BLaER1 (cell line): ENCODE data around the gene KDM3A.

Experiments used
- H3K27ac ChIP-seq: shearing (Covaris generic); formaldehyde crosslinking; 2 replicates; pipeline ENCODE4 v1.8.1; 2022
- H3K27me3 ChIP-seq: shearing (Covaris generic); formaldehyde crosslinking; 2 replicates; pipeline ENCODE4 v1.8.1; 2022
- H3K36me3 ChIP-seq: shearing (Covaris generic); formaldehyde crosslinking; 2 replicates; pipeline ENCODE4 v1.8.1; 2022
- H3K4me1 ChIP-seq: shearing (Covaris generic); formaldehyde crosslinking; 2 replicates; pipeline ENCODE4 v1.8.1; 2022
- H3K4me2 ChIP-seq: shearing (Covaris generic); formaldehyde crosslinking; 2 replicates; pipeline ENCODE4 v1.8.1; 2022
- H3K4me3 ChIP-seq: shearing (Covaris generic); formaldehyde crosslinking; 2 replicates; pipeline ENCODE4 v1.8.1; 2022
- H3K9ac ChIP-seq: shearing (Covaris generic); formaldehyde crosslinking; 2 replicates; pipeline ENCODE4 v1.8.1; 2022
- H3K9me3 ChIP-seq: shearing (Covaris generic); formaldehyde crosslinking; 2 replicates; pipeline ENCODE4 v1.8.1; 2022
- H4K20me1 ChIP-seq: shearing (Covaris generic); formaldehyde crosslinking; 2 replicates; pipeline ENCODE4 v1.8.1; 2022
- Cebpa-rat ChIP-seq: shearing (Covaris generic); IDR thresholded peaks from 2 replicates; pipeline ENCODE4 v1.8.1; 2022

The KDM3A gene

DNA sequence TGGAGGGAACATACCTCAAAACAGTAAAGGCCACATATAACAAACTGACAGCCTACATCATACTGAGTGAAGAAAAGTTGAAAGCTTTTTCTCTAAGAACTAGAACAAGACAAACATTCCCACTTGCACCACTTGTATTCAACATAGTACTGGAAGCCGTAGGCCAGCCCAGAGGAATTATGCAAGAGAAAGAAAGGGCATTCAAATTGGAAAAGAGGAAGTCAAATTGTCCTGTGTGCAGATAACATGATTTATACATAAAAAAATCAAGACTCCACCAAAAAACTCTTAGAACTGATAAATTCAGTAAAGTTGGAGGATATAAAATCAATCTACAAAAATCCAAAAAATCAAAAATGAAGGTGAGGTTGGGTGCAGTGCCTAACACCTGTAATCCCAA, 8.0 kb upstream of the KDM3A start:
- Histone ChIP-seq H3K4me2 (no peak overlapping the region), H3K36me3 (no peaks in the 10 kb centered on the region), H3K9ac (no peak overlapping the region), H3K9me3 (peaks cover 27% of the 10 kb centered on the region), H3K4me1 (no peaks in the 10 kb centered on the region), H3K4me3 (no peak overlapping the region), H3K27me3 (no peaks in the 10 kb centered on the region), H4K20me1 (no peaks in the 10 kb centered on the region), H3K27ac (no peak overlapping the region)
- TF ChIP-seq Cebpa-rat = no peak

DNA sequence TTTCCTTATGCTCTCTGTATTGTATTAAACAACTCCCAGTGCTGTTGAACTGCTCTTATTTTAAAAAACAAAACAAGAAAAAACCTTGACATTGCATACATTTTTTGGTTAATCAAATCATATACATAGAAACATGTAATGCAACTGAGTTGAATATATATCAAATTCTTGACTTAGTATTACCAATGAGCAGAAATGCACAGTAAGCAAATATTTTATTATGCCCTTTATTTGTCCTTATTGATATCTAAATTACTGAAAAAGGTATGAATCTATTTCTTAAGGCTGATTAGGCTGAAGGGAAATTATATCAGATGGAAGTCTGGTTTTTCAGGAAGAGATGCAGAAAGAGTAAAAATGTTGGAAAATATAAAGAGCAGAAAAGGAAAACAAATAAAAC, 6.9 kb upstream of the KDM3A start:
- Histone ChIP-seq H3K4me3 (no peak overlapping the region), H3K36me3 (no peaks in the 10 kb centered on the region), H3K9me3 (peaks cover 30% of the 10 kb centered on the region), H3K27me3 (no peaks in the 10 kb centered on the region), H3K4me2 (no peak overlapping the region), H3K9ac (no peak overlapping the region), H3K27ac (no peak overlapping the region), H4K20me1 (no peaks in the 10 kb centered on the region), H3K4me1 (no peaks in the 10 kb centered on the region)
- TF ChIP-seq Cebpa-rat = no peak

DNA sequence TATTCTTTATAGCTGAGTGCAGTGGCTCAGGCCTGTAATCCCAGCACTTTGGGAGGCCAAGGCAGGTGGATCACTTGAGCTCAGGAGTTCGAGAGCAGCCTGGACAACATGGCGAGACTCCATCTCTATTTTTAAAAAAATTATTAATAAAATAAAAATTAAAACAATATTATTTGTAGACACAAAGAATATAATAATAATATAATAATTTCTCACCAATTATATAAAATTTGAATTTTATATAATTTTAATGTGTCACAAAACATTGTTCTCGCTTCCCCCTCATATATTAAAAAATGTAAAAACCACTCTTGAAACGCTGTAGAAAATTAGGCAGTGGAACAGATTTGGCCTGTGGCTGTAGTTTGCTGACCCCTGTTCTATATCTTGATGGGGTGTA, 5.6 kb upstream of the KDM3A start:
- no peaks in the 10 kb centered on the region for H3K36me3 ChIP-seq
- no peak overlapping the region for H3K4me2 ChIP-seq
- H3K9ac ChIP-seq = no peak overlapping the region
- H3K4me3 ChIP-seq = no peak overlapping the region
- H4K20me1 ChIP-seq = no peaks in the 10 kb centered on the region
- H3K9me3 ChIP-seq = peaks cover 32% of the 10 kb centered on the region
- TF ChIP-seq Cebpa-rat = no peak
- H3K4me1 ChIP-seq = no peaks in the 10 kb centered on the region
- H3K27ac ChIP-seq = no peak overlapping the region
- no peaks in the 10 kb centered on the region for H3K27me3 ChIP-seq

DNA sequence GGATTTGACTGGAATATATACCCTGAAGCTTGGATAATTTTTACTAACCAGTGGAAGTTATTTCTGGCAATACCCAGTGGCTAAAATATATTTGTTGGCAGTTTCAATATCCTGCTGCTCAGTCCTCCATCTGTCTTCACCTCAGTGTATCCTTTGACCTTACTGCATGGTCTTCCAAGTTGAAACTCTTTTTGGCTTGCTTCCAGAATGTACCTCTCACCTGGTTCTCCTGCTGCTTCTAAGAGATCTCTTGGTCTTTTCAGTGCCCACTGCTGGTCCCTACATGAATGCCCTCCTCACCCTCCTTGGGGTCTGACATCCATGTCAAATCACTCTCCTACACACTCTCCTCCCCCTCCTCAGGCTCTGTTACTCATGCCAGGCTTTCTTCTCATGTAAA, 4.8 kb upstream of the KDM3A start:
- peaks cover 32% of the 10 kb centered on the region for H3K9me3 ChIP-seq
- H3K27ac ChIP-seq = no peak overlapping the region
- TF ChIP-seq Cebpa-rat = no peak
- no peaks in the 10 kb centered on the region for H3K27me3 ChIP-seq
- no peak overlapping the region for H3K4me3 ChIP-seq
- no peak overlapping the region for H3K4me2 ChIP-seq
- no peaks in the 10 kb centered on the region for H3K4me1 ChIP-seq
- H4K20me1 ChIP-seq = no peaks in the 10 kb centered on the region
- no peaks in the 10 kb centered on the region for H3K36me3 ChIP-seq
- H3K9ac ChIP-seq = no peak overlapping the region

DNA sequence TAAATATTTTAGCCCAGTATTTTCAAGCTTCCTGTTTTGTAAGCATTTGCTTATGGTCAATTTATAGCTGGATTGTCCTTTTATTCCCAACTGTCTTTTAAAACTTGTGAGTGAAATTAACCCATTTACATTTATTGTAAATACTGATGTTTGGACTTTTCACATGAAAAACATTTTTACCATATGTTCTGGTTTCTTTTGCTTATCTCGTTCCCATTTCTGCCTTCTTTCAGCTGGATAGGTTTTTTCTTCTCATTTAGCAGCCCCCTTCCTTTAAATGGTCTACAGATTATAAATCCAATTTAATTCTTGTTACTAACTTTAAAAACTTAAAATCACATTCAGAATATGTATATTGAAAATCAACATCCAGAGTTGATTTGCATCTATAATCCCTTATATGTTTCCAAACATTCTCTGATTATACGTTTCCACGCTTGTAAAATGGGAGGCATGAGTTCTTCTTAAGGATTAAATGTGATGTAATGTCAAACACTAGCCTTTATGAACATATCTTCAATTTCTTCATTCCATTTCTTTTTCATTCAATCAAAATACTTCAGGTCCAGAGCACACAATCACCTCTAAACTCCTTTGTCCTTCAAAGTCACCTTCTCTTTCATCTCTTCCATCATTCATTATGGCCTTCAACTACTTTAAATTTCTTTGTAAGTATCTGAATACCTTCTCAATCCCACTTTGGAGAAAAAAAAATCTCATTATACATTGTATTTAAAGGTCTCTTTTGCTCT, 1.1 kb upstream of the KDM3A start:
- H3K4me2 ChIP-seq = peak overlapping the region; percentile 63; the same call in 1 of the 2 replicates
- H3K27ac ChIP-seq = peak overlapping the region; percentile 98
- peaks cover 29% of the 10 kb centered on the region for H4K20me1 ChIP-seq
- TF ChIP-seq Cebpa-rat = no peak
- peaks cover 32% of the 10 kb centered on the region for H3K9me3 ChIP-seq
- peak overlapping the region; percentile 84 for H3K4me3 ChIP-seq
- peaks cover 17% of the 10 kb centered on the region for H3K36me3 ChIP-seq
- peaks cover 17% of the 10 kb centered on the region for H3K4me1 ChIP-seq
- no peak overlapping the region for H3K9ac ChIP-seq
- H3K27me3 ChIP-seq = no peaks in the 10 kb centered on the region

DNA sequence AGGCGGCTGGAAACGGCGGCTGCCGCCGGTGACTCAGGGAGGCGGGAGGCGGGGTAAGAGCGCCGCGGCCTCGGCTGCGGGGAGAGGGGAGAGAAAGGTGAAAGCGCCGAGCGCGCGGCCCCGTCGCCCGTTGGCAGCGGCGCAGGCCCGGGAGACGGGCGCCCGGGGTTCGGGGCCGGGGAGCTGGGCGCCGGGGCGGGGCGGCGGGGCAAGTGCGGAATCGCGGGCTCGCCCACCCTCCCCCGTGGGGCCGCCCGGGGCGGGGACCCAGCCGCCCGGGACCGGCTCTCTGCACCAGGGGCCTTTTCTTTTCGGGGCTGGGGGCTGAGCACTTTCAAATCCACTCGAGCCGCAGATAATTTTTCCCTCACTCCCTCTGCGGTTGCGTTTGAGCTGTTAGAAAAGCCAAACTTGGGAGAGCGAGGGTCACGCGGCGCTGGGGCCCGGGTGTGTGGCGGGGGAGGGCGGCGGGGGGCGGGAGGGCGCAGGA, 266 bp downstream of the KDM3A start:
- peaks cover 30% of the 10 kb centered on the region for H3K36me3 ChIP-seq
- H3K9me3 ChIP-seq = peaks cover 29% of the 10 kb centered on the region
- TF ChIP-seq Cebpa-rat = no peak
- H3K9ac ChIP-seq = peak overlapping the region; percentile 85
- peaks cover 17% of the 10 kb centered on the region for H3K4me1 ChIP-seq
- peak overlapping the region; percentile 98 for H3K27ac ChIP-seq
- H4K20me1 ChIP-seq = peaks cover 43% of the 10 kb centered on the region
- peak overlapping the region; percentile 84 for H3K4me3 ChIP-seq
- H3K27me3 ChIP-seq = no peaks in the 10 kb centered on the region
- H3K4me2 ChIP-seq = peak overlapping the region; percentile 52; the same call in 1 of the 2 replicates

DNA sequence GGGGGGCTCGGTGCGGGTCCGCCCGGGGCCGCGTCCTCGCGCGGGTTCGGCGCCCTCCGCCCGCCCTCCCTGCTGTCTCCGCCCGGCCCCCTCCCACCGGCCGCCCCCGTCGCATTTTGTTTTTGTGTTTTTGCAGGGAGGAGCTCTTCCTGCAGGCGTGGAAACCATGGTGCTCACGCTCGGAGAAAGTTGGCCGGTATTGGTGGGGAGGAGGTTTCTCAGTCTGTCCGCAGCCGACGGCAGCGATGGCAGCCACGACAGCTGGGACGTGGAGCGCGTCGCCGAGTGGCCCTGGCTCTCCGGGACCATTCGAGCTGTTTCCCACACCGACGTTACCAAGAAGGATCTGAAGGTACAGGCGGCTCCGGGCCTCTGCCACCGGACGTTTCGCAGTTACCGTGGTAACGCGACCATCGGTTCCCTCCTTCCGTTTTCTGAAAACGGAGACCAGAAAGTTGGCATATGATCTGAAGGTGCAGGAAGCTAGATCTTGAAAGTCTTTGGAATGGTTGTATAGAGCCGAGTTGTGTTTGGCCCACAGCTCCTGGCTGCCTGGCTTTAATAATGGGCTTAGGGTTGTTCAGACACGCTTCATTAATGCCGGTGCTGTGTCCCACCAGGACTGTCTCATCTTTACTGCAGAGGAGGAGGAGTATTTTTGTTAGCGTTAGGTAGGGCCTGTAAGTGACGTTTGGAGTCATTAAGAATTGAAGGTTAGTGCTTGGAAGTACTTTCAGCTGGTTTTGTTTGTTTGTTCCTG, 891 bp downstream of the KDM3A start:
- Histone ChIP-seq H3K4me2 (peak overlapping the region; percentile 85), H3K36me3 (peaks cover 36% of the 10 kb centered on the region), H3K9me3 (peaks cover 23% of the 10 kb centered on the region), H3K4me1 (peaks cover 17% of the 10 kb centered on the region), H3K9ac (peak overlapping the region; percentile 85), H4K20me1 (peaks cover 49% of the 10 kb centered on the region), H3K27ac (peak overlapping the region; percentile 72), H3K27me3 (no peaks in the 10 kb centered on the region), H3K4me3 (peak overlapping the region; percentile 84)
- no peak for TF ChIP-seq Cebpa-rat

DNA sequence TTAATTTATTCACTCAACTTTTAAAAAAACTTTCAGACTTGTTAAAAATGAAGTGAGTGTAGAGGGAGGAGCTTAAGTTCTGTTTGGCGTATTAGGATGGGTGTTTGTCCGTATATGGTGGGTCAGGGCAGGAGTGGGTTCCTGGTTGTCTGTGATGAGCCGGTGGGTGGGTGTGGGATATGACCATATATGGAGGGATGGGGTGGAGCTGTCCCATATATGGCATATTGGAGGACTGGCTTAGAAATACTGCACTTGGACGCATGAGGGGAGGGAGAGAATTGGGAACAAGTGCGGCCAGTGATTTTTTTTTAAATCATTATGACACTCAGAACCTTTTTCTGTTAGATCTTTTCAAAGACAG, 1.5 kb downstream of the KDM3A start:
- peaks cover 42% of the 10 kb centered on the region for H3K36me3 ChIP-seq
- H3K4me1 ChIP-seq = peaks cover 17% of the 10 kb centered on the region
- peak overlapping the region; percentile 72; the same call in 1 of the 2 replicates for H3K27ac ChIP-seq
- H3K4me2 ChIP-seq = peak overlapping the region; percentile 85
- TF ChIP-seq Cebpa-rat = no peak
- peak overlapping the region; percentile 84 for H3K4me3 ChIP-seq
- peaks cover 55% of the 10 kb centered on the region for H4K20me1 ChIP-seq
- peak overlapping the region; percentile 85 for H3K9ac ChIP-seq
- H3K9me3 ChIP-seq = peaks cover 20% of the 10 kb centered on the region
- H3K27me3 ChIP-seq = no peaks in the 10 kb centered on the region

DNA sequence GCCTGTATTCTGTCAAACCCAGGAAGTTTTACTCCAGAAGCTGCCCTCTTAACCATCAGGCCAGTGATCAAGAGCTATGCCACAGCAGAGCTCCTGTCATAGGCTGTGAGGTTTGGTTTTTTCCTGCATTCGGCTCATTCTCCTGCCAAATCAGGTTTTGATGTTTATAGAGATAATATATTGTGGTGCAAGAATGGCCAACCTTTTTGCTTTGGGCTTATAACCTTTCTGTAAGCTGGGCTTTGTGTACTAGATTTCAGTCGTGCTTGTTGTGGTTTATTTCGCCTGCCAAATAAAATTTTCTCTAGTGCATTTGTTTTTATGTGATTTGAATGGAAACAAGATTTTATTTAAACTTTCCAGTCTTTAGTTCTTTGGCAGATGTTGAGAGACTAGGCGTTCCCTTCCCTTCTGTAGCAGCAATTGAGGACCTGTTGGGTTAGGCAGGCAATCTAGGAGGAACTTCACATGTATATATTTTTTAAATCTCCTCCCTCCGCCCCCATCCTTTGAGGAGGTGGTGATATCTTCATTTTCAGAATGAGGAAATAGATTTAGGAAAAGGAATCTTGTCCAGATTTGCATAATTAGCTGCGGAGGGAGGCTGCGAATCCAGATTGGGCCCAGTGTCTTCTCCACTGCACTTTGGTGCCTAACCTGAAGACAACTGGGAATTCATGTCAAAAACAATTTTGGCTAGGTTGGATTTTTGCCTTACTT, 2.6 kb downstream of the KDM3A start:
- H4K20me1 ChIP-seq = peaks cover 66% of the 10 kb centered on the region
- peaks cover 51% of the 10 kb centered on the region for H3K36me3 ChIP-seq
- no peak overlapping the region for H3K9ac ChIP-seq
- H3K4me1 ChIP-seq = peaks cover 17% of the 10 kb centered on the region
- peaks cover 13% of the 10 kb centered on the region for H3K9me3 ChIP-seq
- H3K4me3 ChIP-seq = peak overlapping the region; percentile 84; the same call in 1 of the 2 replicates
- no peaks in the 10 kb centered on the region for H3K27me3 ChIP-seq
- H3K27ac ChIP-seq = no peak overlapping the region
- TF ChIP-seq Cebpa-rat = no peak
- H3K4me2 ChIP-seq = peak overlapping the region; percentile 85
